Measurements from ENCODE around the gene PCSK2. TPM values are rescaled to one million over a fixed set of nuclear protein-coding genes. Genes with fewer than 3 reads are reported as not detected.
"Not testable (repeated sequence)": the region's sequence is repeated elsewhere in the genome, so short reads cannot be mapped to it uniquely, and the experiment has no call there.

PCSK2 gene, protein sequence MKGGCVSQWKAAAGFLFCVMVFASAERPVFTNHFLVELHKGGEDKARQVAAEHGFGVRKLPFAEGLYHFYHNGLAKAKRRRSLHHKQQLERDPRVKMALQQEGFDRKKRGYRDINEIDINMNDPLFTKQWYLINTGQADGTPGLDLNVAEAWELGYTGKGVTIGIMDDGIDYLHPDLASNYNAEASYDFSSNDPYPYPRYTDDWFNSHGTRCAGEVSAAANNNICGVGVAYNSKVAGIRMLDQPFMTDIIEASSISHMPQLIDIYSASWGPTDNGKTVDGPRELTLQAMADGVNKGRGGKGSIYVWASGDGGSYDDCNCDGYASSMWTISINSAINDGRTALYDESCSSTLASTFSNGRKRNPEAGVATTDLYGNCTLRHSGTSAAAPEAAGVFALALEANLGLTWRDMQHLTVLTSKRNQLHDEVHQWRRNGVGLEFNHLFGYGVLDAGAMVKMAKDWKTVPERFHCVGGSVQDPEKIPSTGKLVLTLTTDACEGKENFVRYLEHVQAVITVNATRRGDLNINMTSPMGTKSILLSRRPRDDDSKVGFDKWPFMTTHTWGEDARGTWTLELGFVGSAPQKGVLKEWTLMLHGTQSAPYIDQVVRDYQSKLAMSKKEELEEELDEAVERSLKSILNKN
- total RNA-seq, result not detected
- long read RNA-seq, result 0 reads

DNA sequence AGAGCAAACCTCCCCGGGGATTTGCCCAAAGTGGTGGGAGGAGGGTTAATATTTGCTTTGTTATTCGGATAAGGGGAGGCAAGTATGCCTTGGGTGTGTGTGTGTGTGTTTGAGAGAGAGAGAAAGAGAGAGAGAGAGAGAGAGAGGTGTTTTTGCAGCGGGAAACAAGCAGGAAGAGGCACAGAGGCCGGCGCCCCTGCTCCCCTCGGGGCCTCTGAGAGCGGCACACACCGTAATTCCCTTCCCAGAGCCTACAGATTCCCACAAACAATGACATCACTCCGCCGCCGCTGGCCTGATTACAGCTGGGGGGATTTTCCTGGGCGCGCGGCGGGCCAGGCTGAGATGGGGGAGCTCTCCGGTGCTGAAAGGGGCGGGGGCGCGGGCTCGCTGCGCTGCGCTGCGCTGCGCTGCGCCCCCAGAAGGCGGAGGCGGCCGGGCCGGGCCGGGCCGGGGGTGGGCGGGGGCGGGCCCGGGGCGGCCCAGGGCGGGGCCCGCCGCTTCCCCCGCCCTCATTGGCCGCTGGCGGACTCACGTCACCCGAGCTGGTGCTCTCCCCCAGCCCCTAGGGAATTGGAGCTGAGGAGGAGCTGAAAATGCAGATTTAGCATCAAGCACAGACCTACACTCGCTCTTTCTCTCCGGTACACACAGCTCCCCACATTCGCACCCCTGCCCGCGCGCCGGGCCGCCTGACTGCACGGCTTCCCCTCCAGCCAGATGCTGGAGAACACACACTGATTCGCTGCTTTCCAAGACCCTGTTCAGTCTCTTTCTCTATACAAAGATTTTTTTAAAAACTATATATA is at the start of gene PCSK2:
PCSK2 (plus strand) TSS at position 631 of the 809 bp plus-strand sequence. CDS start 266 bp downstream, outside the sequence.
- no peak for DNase-seq (ENCODE audit: low spot score)

DNA sequence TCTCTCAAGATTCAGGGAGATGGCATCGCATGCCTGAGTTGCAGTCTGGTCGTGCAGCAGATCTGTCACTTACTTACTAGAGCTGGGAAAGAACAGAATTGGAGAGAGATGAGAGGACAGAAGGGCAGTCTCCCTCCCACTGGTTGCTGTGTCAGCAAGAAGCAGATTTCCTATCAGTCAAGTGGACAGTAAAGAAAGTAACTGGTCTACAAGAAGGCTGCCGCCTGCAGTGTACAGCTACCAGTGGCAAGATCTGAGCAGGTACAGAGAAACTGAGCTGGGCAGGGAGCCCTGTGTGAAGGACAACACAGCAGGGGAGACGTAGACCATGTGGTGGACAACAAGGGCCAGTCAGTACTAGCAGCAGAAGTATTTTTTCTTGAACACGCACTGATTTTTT is 49.5 kb upstream of the PCSK2 start:
- DNase-seq (ENCODE audit: low spot score), result no peak

DNA sequence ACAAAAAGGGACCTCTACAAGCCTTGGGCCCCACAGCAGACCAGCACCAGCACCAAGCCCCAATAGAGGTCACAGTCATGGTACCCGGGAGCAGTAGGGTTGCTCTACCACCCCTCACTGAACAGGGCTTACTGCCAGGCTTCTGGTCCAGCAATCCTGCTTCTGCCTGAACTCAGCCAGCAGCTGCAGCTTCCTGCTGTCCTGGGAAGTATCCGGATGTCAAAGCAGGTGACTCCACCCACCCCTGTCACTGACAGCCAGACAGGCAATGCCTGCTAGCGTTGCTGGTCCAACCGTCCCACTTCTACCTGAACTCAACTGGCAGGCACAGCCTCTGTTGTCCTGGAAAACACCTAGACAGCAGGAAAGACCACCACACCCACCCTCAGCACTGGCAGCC is 47.0 kb upstream of the PCSK2 start:
- no peak for DNase-seq (ENCODE audit: low spot score)

DNA sequence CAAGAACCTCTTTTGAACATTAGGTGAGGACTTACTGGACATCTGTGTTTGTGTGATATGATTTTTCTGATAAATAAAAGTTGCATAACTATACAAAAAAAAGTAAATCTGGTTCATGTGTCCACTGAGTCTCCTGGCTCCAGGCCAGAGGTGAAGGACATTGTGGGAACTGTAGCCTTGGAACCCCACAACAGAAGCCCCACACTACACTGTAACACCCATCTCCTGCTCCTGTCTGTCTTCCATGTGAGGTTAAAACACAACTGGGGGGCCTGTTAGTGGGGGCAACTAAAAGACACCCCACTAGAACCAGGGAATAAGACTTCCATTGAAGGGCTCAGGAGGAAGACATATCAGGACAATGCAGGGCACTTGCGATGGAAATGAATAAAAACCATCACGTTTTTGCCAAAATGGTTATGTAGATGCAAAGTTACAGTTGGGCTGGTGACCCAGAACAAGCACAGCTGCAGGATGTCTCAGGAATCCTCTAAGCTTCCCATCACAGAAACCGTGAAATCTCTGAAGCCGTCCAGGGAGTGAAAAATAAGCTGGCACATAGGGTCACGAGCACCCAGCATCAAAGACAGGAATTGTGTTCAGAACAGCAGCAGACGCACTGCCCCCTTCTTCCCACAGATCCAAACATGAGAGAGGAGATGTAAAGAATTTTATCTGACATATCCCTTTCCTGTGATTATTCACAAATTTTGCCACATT is 36.7 kb upstream of the PCSK2 start:
- DNase-seq (ENCODE audit: low spot score), result no peak

DNA sequence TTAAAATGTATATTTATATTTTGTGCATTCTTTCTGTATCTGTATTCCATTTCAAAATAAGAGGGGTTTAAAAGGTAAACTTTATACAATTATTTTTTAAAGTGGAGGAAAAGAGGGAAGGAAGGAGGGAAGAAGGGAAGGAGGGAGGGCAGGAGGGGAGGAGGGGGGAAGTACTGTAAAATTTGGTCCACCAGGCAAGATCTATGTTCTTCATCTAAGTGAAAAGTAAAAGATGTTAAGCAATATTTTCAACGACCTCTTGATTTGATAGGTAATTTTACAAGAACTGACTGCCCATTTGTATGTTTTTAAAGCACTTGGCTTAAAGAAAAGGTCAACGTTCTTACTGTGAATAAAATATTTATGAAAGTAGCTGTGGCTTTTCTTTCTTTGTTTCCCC is 29.8 kb upstream of the PCSK2 start:
- DNase-seq (ENCODE audit: low spot score), result no peak

DNA sequence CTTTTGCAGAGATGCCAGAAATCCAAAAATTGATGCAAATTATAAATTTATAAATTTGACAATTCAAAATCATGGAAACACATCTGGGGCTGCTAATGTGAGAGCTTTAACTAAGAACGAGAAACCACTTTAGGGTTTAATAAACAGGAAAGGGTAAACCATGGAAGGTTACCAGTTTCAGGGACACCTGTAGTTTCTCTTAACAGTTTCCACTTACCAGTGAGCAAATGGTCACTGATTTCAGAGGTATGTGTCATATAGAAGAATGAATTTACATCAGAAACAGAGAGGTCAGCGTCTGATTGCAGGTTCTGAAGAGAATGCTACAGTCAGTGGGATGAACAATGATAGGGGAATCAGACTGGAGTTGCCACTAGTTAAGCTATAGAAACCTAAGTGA is 24.8 kb upstream of the PCSK2 start:
- no peak for DNase-seq (ENCODE audit: low spot score)

DNA sequence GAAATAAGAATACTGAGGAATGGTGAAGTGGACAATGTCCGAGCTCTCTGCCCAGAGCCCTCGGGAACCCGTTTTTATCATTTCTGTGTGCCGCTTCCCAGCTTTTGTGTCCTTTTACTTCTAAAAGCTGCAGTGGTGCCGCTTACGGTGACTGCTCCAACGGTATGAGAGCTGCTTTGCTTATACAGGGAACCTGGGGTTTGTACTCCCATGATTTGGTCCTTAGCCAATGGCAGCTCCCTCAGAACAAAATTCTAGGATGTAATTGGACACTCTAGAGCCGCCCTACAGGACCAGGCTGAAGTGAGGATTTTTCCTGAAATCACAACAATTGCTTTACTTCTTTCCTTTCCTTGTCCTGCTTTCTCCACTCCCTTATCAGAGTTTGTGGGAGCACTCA is 24.2 kb upstream of the PCSK2 start:
- DNase-seq (ENCODE audit: low spot score), result no peak

DNA sequence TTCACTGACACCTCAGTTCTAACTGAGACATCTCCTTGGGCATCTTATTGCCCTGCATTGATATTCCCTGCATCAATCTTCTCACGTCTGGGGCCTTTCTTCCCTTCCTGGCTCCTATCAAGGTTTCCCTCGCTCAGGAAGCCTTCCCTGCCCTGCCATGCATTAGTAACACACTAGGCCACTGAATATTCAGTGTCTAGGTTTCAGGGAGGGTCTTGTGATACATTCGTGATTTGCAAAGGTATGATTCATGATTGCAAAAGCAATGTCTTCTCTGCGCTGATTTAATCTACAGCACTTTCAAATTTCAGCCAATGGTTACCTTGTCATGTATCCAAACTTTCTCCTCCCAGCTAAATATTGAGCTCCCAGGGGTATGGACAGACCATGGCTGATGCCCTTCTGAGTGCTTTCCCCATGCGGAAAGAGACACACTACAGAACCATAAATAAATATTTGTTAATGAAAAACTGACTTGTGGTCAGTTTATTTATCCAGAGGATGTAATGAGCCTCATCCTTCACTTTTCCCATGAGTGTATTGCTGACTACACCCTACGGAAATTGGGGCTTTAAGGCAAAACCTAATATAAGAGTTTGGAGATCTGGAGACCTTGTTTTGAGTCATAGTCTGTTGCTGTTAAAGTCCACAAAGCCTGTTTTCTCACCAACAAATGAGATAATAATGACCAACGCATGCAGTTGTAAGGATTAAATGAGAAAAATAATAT is 21.6 kb upstream of the PCSK2 start:
- no peak for DNase-seq (ENCODE audit: low spot score)

DNA sequence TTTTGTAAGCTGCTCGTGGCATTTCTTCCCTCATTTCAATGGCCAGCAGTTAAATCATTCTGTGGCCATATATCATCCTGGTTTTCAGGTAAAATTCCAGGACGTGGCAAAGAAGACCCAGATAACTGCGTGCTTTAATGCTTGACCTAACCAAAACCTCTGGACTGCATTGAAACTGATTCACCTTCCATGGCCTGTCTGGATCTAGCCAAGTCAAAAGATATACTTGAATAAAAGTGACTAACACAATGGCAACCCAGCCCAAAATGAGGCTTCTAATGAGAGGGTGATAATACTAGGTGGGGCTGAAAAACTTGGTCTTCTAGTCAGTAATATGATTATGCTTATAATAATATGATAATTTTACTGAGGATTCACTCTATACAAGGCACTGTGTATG is 16.5 kb upstream of the PCSK2 start:
- DNase-seq (ENCODE audit: low spot score), result no peak

DNA sequence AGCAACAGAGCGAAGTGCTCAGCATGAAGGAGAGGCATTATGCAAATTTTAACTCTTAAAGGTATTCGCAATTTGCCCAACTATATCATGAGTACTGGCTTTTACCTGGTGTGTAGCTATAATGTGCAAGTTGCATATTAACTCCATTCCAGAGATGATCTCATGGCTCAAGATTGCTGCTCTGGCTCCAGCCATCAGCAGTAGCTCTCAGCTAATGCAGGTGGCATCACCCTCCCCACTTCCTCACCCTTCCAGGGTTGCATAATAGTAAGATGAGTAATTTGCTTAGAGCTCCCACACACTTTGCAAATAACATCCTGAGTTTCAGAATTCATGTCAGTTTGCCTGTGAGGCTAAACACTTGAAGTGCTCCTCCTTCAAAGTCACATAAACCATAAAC is 15.9 kb upstream of the PCSK2 start:
- DNase-seq (ENCODE audit: low spot score), result no peak

DNA sequence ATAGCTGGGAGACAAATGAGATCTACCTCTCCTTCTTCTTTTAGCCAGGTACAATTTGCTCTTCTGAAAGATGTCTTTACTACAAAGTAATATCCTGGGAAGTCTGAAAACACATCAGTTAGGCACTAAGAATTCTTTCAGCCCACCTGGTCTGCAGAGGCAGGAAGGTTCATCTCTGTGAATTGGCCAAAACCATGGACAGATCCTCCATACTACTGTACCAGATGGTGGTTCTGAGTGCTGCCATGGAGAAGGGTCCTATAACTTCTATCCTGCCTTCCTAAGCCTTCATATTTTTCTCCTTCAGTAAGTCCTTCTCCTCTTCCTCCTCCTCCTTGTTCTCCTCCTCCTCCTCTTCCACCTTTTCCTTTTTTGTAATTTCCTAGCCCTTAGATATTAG is 11.7 kb upstream of the PCSK2 start:
- DNase-seq (ENCODE audit: low spot score), result no peak

DNA sequence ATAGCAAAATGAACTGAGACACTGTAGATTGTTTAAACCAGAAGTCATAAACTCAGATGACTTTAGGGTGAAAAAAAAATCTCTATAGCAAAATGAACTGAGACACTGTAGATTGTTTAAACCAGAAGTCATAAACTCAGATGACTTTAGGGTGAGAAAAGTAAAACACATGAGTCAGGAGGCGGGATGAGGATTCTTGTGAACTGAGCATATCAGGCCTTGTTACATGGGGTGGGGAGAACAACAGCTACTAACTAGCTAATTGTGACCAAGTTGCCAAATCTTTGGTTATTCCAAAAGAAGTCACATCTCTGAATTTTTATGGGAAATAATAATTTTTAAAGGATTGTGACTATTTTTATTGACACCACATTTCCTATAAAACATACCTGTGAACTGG is 7.0 kb upstream of the PCSK2 start:
- not testable (repeated sequence) for DNase-seq (ENCODE audit: low spot score)

DNA sequence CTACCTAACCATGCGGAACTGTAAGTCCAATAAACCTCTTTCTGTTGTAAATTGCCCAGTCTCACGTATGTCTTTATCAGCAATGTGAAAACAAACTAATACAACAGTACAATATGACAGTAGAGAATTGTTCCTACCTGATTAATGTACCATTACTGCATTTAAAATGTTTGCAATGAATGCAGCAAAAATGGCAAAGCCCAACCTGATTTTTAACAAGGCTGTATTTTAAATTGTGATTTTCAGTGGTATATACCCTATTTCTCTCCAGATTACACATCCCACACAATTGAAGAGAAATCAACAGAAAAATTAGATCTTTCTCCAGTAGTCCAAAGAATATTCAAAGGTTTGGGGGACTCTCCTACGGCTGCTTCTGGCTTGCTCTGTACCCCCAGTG is 3.3 kb upstream of the PCSK2 start:
- no peak for DNase-seq (ENCODE audit: low spot score)

DNA sequence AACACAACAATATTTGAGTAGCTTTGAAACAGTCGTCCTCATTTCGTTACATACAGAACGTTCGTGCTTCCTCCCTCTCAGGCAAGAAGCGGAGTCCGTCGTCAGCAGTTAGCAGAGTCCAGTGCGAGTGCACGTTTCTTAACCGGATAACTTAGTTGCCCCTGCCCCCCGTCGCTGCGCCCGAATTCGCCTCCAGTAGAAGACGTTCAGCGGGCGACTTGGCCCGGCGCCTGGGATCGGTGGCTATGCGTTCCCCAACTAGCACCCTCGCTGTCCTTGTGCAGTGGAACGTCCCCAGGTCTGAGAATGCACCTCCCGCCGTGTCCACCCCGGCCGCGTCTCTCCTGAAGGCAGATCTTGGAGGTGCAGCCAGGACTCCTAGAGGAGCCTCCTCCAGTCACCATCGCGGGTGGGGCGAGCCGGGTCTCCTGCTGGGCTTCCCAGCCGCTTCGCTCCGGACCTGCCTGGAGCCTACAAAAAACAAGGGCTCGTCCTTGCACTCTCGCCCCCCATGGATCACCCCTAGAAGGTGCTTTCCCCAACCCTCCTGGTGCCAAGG is 910 bp upstream of the PCSK2 start:
- no peak for DNase-seq (ENCODE audit: low spot score)

DNA sequence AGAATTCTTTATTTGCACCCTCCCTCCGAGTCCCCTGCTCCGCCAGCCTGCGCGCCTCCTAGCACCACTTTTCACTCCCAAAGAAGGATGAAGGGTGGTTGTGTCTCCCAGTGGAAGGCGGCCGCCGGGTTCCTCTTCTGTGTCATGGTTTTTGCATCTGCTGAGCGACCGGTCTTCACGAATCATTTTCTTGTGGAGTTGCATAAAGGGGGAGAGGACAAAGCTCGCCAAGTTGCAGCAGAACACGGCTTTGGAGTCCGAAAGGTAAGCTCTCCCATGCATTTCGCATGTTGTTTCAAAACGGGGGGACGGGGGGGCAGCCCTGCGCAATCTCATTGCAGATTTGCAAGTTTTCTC is 357 bp downstream of the PCSK2 start:
- no peak for DNase-seq (ENCODE audit: low spot score)

DNA sequence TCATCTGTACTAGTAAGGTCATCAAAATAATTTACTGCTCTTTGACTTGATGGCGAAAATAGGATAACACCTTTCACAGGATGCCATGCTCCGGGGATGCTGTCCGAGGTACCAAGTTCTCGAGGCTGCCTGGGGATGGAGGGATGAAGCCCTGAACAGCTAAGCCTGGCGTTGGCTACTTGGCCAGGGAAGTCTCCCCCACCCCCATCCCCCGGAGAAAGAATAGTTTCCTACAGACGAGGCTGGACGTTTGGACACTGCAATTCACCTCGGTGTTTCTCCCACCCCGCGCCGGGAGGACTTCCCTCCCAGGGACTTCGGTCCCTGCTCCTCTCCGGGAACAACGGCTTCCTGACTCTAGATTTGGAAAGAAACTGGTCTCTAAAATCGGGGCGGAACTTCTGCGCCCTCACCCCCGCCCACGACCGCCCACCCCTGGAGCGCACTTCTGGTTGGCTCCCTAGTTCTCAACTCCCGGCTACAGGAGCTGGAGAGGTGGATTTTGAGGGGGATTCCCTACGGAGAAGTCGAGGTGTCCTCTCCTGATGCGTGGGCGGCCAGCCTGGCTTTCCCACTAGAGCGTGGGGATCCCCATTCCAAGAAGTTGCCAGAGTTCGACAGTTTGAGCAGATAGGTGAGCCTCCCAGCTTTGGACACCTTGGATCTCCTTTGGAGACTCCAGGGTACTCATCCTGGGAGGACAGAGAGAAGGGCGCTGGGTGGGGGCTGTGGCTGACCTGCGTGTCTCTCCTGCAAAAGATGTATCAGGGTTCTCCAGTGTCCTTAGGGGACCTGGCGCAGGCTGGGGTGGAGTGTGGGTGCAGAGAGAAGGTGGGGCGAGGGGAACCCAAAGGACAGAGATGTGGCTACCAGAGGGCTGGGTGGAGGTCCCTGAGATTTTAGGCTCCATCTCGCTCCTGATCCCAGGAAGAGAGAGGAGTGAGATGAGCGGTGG is 1.1 kb downstream of the PCSK2 start:
- no peak for DNase-seq (ENCODE audit: low spot score)

DNA sequence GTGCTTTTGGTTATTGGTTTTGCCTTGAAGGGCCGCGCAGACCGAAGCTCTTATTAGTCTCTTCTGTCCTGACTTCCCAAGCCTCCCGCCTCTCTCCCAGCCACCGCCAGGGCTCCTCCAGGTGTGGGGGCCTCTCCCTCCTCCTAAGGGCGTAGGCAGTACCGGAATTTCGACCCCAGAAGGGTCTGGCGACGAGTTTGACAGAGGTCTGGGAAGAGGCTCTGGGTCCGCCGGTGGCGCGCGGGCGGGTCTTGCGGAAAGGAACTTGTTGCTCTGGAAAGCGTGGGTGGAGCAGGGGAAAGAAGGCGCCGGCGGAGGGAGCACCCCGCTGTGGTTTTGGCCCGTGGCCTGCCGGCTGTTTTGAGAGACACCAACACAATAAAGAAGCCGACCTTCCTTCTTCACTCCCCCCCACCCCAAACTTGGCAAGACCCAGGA is 1.8 kb downstream of the PCSK2 start:
- DNase-seq (ENCODE audit: low spot score), result no peak

DNA sequence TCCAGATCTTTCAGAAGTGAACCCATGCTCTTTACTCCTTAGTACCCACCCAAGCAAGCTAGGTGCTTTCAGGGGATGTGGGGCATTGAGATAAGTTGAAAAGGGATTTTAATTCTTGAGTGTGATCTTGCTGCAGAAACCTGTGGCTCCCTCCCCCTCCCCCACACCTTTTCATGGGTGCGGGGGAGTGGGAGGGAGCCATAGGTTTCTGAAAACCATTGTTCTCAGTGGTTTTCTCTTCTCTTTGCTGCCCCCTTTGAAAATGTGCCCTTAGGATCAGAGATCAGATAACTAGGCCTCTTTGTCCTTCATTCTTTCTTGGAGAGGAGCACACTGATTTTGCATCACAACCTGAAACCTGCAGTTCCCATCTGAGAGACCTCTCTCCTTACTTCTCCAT is 2.4 kb downstream of the PCSK2 start:
- DNase-seq (ENCODE audit: low spot score), result no peak

DNA sequence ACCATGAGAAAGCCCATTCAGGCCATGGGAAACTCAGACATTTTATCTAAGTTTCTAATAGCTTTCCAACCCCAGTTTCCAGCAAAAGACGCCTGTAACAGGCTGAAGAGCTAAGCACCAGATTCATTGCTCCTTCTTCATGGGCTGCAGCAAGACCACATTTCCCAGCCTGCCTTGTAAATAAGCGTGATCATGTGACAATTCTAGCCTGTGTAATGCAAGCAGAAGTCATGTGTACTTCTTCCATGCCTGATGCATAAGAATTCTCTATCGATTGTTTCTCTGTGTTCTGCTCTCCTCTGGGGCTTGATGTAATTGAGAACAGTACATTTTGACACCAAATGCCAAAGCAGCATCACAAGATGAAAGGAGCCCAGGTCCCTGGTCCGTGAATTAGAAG is 6.8 kb downstream of the PCSK2 start:
- no peak for DNase-seq (ENCODE audit: low spot score)
